Ascending aorta (tissue), 2 donors: Measurements from ENCODE around the gene SHCBP1L. TPM values are rescaled to one million over a fixed set of nuclear protein-coding genes. Genes with fewer than 3 reads are reported as not detected.

Experiments
- DNase-seq, 2 donors: peaks; one replicate each; pipeline ENCODE4 v3.0.0-alpha.2; 2019; ENCODE audit warnings: low spot score in 2 of 2
- H3K27ac ChIP-seq, 2 donors: fragments of 200-600 bp; sonication (generic); one replicate each; pipeline ENCODE4 v1.5.1; 2016 to 2017; ENCODE audit warnings: mild to moderate bottlenecking in 1 of 2
- H3K27me3 ChIP-seq: fragments of 200-600 bp; sonication (generic); one replicate; pipeline ENCODE4 v1.5.1; 2017
- H3K36me3 ChIP-seq, 2 donors: fragments of 200-600 bp; sonication (generic); one replicate each; pipeline ENCODE4 v1.5.1; 2016
- H3K4me1 ChIP-seq, 2 donors: fragments of 200-600 bp; sonication (generic); one replicate each; pipeline ENCODE4 v1.5.1; 2016 to 2017; ENCODE audit warnings: mild to moderate bottlenecking in 1 of 2
- H3K4me3 ChIP-seq, 2 donors: fragments of 200-600 bp; sonication (generic); one replicate each; pipeline ENCODE4 v1.5.1; 2016 to 2017; ENCODE audit warnings: mild to moderate bottlenecking in 1 of 2
- H3K9me3 ChIP-seq, 2 donors: fragments of 200-600 bp; sonication (generic); one replicate each; pipeline ENCODE4 v1.5.1; 2016
- CTCF ChIP-seq, 3 experiments: fragments of 200-600 bp in 2 of 3; fragments of 450-650 bp in 1 of 3; sonication (generic) in 2 of 3; IDR thresholded peaks; one replicate each; pipeline ENCODE4 v1.5.1; 2016 to 2019; ENCODE audit warnings: antibody characterized with exemption in 3 of 3, mild to moderate bottlenecking in 1 of 3, moderate library complexity in 1 of 3
- intact Hi-C: fragments of 100-400 bp; cut with DNase I; formaldehyde crosslinking; loops from one replicate; pipeline ENCODE4 v1.15.1; 2023
- total RNA-seq: library from RNA; depleted of rRNA; stranded (reverse); fragments of >200 nt; gene quantifications from one replicate; pipeline ENCODE4 v1.1.0, GENCODE V29; 2016

SHCBP1L gene
- total RNA-seq, 1 donor from 2014 or later: not detected

GRCh38 chr1:182930985-182931384 is 22.0 kb downstream of the SHCBP1L start:
- H3K9me3 ChIP-seq: peaks cover 0 to 7% of the 10 kb centered on the region in 2 donors
- no peak for DNase-seq
- H3K27me3 ChIP-seq: no peaks in the 10 kb centered on the region
- no peak for TF ChIP-seq CTCF (IDR thresholded peaks at IDR 0.05)
- H3K4me3 ChIP-seq: no peak overlapping the region
- H3K4me1 ChIP-seq: no peaks in the 10 kb centered on the region
- no peaks in the 10 kb centered on the region for H3K36me3 ChIP-seq
- intact Hi-C loops: no loop called here
- no peak overlapping the region for H3K27ac ChIP-seq

GRCh38 chr1:182927693-182928433 is 25.1 kb downstream of the SHCBP1L start:
- Histone ChIP-seq H3K36me3 (no peaks in the 10 kb centered on the region), H3K9me3 (no peaks in the 10 kb centered on the region), H3K4me3 (no peak overlapping the region), H3K4me1 (no peaks in the 10 kb centered on the region), H3K27me3 (no peaks in the 10 kb centered on the region), H3K27ac (no peak overlapping the region)
- TF ChIP-seq CTCF (IDR thresholded peaks at IDR 0.05): no peak
- DNase-seq: no peak
- intact Hi-C loops: no loop called here

GRCh38 chr1:182925661-182926060 is 27.3 kb downstream of the SHCBP1L start:
- intact Hi-C loops: no loop called here
- H3K4me1 ChIP-seq: no peaks in the 10 kb centered on the region
- no peaks in the 10 kb centered on the region for H3K9me3 ChIP-seq
- H3K4me3 ChIP-seq: no peak overlapping the region
- no peak for TF ChIP-seq CTCF (IDR thresholded peaks at IDR 0.05)
- DNase-seq: no peak
- H3K27ac ChIP-seq: no peak overlapping the region
- H3K27me3 ChIP-seq: no peaks in the 10 kb centered on the region
- H3K36me3 ChIP-seq: no peaks in the 10 kb centered on the region

GRCh38 chr1:182917378-182917777 is 35.6 kb downstream of the SHCBP1L start:
- Histone ChIP-seq H3K9me3 (peaks cover 0 to 16% of the 10 kb centered on the region in 2 donors), H3K27me3 (no peaks in the 10 kb centered on the region), H3K4me1 (no peaks in the 10 kb centered on the region), H3K36me3 (no peaks in the 10 kb centered on the region), H3K27ac (no peak overlapping the region), H3K4me3 (no peak overlapping the region)
- no peak for DNase-seq
- intact Hi-C loops: no loop called here
- no peak for TF ChIP-seq CTCF (IDR thresholded peaks at IDR 0.05)

DNA sequence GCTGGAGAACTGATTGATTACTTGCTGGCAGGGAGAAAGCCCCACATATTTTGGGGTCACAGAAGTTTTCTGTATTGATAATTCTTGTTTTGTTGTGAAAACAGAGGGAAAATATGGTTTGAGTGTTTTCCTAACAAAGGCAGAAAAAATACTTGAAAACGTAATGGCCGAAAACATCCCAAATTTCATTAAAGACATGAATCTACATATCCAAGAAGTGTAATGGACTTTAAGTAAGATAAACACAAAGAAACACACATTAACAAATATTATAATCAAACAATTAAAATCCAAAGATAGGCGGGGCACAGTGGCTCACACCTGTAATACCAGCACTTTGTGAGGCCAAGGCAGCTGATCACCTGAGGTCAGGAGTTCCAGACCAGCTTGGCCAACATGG is 39.6 kb downstream of the SHCBP1L start:
- intact Hi-C loops: no loop called here
- no peaks in the 10 kb centered on the region for H3K4me1 ChIP-seq
- H3K9me3 ChIP-seq: peaks cover 0 to 12% of the 10 kb centered on the region in 2 donors
- no peaks in the 10 kb centered on the region for H3K27me3 ChIP-seq
- TF ChIP-seq CTCF (IDR thresholded peaks at IDR 0.05): no peak
- no peak overlapping the region for H3K27ac ChIP-seq
- no peaks in the 10 kb centered on the region for H3K36me3 ChIP-seq
- DNase-seq: no peak
- no peak overlapping the region for H3K4me3 ChIP-seq
